Medulla oblongata (tissue), 1 donor: ENCODE results near the gene MAOA.
"Not testable (repeated sequence)": the region's sequence is repeated elsewhere in the genome, so short reads cannot be mapped to it uniquely, and the experiment has no call there.

Experiments
- DNase-seq: peaks from one replicate; pipeline ENCODE4 v3.0.0-alpha.2; 2015; ENCODE audit errors: extremely low spot score

Gene MAOA

GRCh38 chrX:43656005-43656494, at the start of gene MAOA:
Gene MAOA (plus strand): TSS chrX:43656299. CDS start chrX:43656342, 43 bp downstream.
- peak; percentile 62 for DNase-seq

- no peak for DNase-seq
Measured at GRCh38 chrX:43612400-43612799, 43.7 kb upstream of the MAOA start.

GRCh38 chrX:43615660-43616059, 40.4 kb upstream of the MAOA start:
- DNase-seq: peak; percentile 38

GRCh38 chrX:43618366-43619205, 37.5 kb upstream of the MAOA start:
- no peak for DNase-seq

- not testable (repeated sequence) for DNase-seq
Measured at GRCh38 chrX:43619861-43620260, 36.2 kb upstream of the MAOA start.

GRCh38 chrX:43627147-43627546, 29.0 kb upstream of the MAOA start:
- no peak for DNase-seq

- DNase-seq: no peak
Measured at GRCh38 chrX:43627669-43628068, 28.4 kb upstream of the MAOA start.

GRCh38 chrX:43629229-43629628, 26.9 kb upstream of the MAOA start:
- no peak for DNase-seq

- no peak for DNase-seq
Measured at GRCh38 chrX:43631841-43632240, 24.3 kb upstream of the MAOA start.

GRCh38 chrX:43633081-43633480, 23.0 kb upstream of the MAOA start:
- DNase-seq: no peak

- DNase-seq: no peak
Measured at GRCh38 chrX:43633757-43634156, 22.3 kb upstream of the MAOA start.

GRCh38 chrX:43640482-43640881, 15.6 kb upstream of the MAOA start:
- no peak for DNase-seq

GRCh38 chrX:43641691-43642090, 14.4 kb upstream of the MAOA start:
- no peak for DNase-seq

GRCh38 chrX:43643201-43643600, 12.9 kb upstream of the MAOA start:
- DNase-seq: no peak

GRCh38 chrX:43643662-43644061, 12.4 kb upstream of the MAOA start:
- DNase-seq: no peak

GRCh38 chrX:43644124-43644701, 11.9 kb upstream of the MAOA start:
- no peak for DNase-seq

- no peak for DNase-seq
Measured at GRCh38 chrX:43646800-43647199, 9.3 kb upstream of the MAOA start.

- DNase-seq: peak; percentile 95
Measured at GRCh38 chrX:43654431-43655150, 1.5 kb upstream of the MAOA start.

- peak; percentile 20 for DNase-seq
Measured at GRCh38 chrX:43655151-43656004, 721 bp upstream of the MAOA start.

- DNase-seq: no peak
Measured at GRCh38 chrX:43657671-43658070, 1.6 kb downstream of the MAOA start.

- no peak for DNase-seq
Measured at GRCh38 chrX:43661521-43662240, 5.6 kb downstream of the MAOA start.
